ENCODE measurements around the gene EIF2S3. TPM values are rescaled to one million over a fixed set of nuclear protein-coding genes. Genes with fewer than 3 reads are reported as not detected.

The EIF2S3 gene
- total and polyA plus RNA-seq, 2 of the 8 experiments (the other 6 are each of a cell fraction or from before 2014, with no cell fraction given) = 65.5 to 259 TPM

GRCh38 chrX:24023972-24024669 lies 30.6 kb upstream of the EIF2S3 start (continued):
- no peak for TF ChIP-seq TCF12 (IDR thresholded peaks at IDR 0.05; ENCODE audit: low read depth, low read length)
- no peak for TF ChIP-seq SIX5 (IDR thresholded peaks at IDR 0.05; ENCODE audit: low read depth, low read length)
- TF ChIP-seq CHD2 (IDR thresholded peaks at IDR 0.05; ENCODE audit: low read length) = no peak
- TF ChIP-seq RXRA (IDR thresholded peaks at IDR 0.05; ENCODE audit: insufficient read depth, low read depth, low read length) = no peak

Measured in H1 (cell line).